Activated CD8-positive, alpha-beta memory T cell treated with anti-CD3 and anti-CD28 coated beads, Interleukin-2, amount 50 U/mL, for 4 hours (primary cell): Measurements from ENCODE around the gene DAB2.

Source experiments
- DNase-seq: peaks from one replicate; pipeline ENCODE4 v3.0.0-alpha.2; 2020

The DAB2 gene

GRCh38 chr5:39424736-39425637, at the start of gene DAB2:
Gene DAB2 (minus strand): TSS chr5:39424980. CDS start chr5:39394320, 30,660 bp downstream.
- peak; percentile 37 for DNase-seq

GRCh38 chr5:39473156-39473775, 48.5 kb upstream of the DAB2 start:
- no peak for DNase-seq

GRCh38 chr5:39471836-39472508, 47.2 kb upstream of the DAB2 start:
- no peak for DNase-seq

- DNase-seq: no peak
These were observed 46.0 kb upstream of the DAB2 start for GRCh38 chr5:39470811-39471210.

- no peak for DNase-seq
These were observed 45.1 kb upstream of the DAB2 start for GRCh38 chr5:39469777-39470415.

GRCh38 chr5:39469176-39469575, 44.4 kb upstream of the DAB2 start:
- DNase-seq: no peak

GRCh38 chr5:39466846-39467245, 42.1 kb upstream of the DAB2 start:
- DNase-seq: no peak

GRCh38 chr5:39465843-39466242, 41.1 kb upstream of the DAB2 start:
- DNase-seq: no peak

GRCh38 chr5:39465097-39465496, 40.3 kb upstream of the DAB2 start:
- no peak for DNase-seq

- no peak for DNase-seq
These were observed 39.3 kb upstream of the DAB2 start for GRCh38 chr5:39464088-39464487.

- no peak for DNase-seq
These were observed 37.4 kb upstream of the DAB2 start for GRCh38 chr5:39462211-39462610.

- no peak for DNase-seq
These were observed 36.4 kb upstream of the DAB2 start for GRCh38 chr5:39461007-39461682.

GRCh38 chr5:39459907-39460306, 35.1 kb upstream of the DAB2 start:
- no peak for DNase-seq

GRCh38 chr5:39459071-39459470, 34.3 kb upstream of the DAB2 start:
- DNase-seq: no peak

- DNase-seq: no peak
These were observed 30.9 kb upstream of the DAB2 start for GRCh38 chr5:39455645-39456044.

- DNase-seq: no peak
These were observed 28.8 kb upstream of the DAB2 start for GRCh38 chr5:39453606-39454005.

GRCh38 chr5:39452846-39453245, 28.1 kb upstream of the DAB2 start:
- no peak for DNase-seq

GRCh38 chr5:39451276-39451941, 26.6 kb upstream of the DAB2 start:
- no peak for DNase-seq

GRCh38 chr5:39450487-39450886, 25.7 kb upstream of the DAB2 start:
- DNase-seq: no peak

GRCh38 chr5:39449591-39449990, 24.8 kb upstream of the DAB2 start:
- no peak for DNase-seq

GRCh38 chr5:39448506-39449128, 23.8 kb upstream of the DAB2 start:
- DNase-seq: no peak

GRCh38 chr5:39447968-39448367, 23.2 kb upstream of the DAB2 start:
- no peak for DNase-seq
